CD4-positive, alpha-beta T cell (primary cell): ENCODE measurements around the gene ZMYND11. TPM values are rescaled to one million over a fixed set of nuclear protein-coding genes. Genes with fewer than 3 reads are reported as not detected.

Experiments
- ATAC-seq: fragments of 200-7000 bp; cut with Tn5 transposase; one replicate; pipeline ENCODE4 v1.10.0; 2022; ENCODE audit warnings: mild to moderate bottlenecking; ENCODE audit not compliant: poor library complexity
- CTCF ChIA-PET: fragments of 350-600 bp; sonication (Branson Sonifier 250); formaldehyde crosslinking; loops from one replicate; lab custom pipeline; 2021; ENCODE audit warnings: antibody characterized with exemption, inconsistent platforms; lab: Charles Lee
- POLR2A ChIA-PET: fragments of 350-600 bp; sonication (Branson Sonifier 250); formaldehyde crosslinking; loops from one replicate; lab custom pipeline; 2021; ENCODE audit warnings: antibody characterized with exemption, inconsistent platforms; lab: Charles Lee
- DNase-seq, 14 experiments: peaks; one replicate each; pipeline ENCODE4 v3.0.0-alpha.2; 2013 to 2020; ENCODE audit warnings: mixed read lengths in 2 of 14
- H3K27ac ChIP-seq, 2 donors: one replicate each; pipeline versions ENCODE4 v1.5.1 to v1.7.0; 2013; ENCODE audit warnings: low read length in 2 of 2, low read depth in 1 of 2, mild to moderate bottlenecking in 1 of 2
- H3K27me3 ChIP-seq, 2 experiments: 1 replicate in 1 of 2; 2 replicates in 1 of 2; pipeline versions ENCODE4 v1.6.1 to v1.7.0; 2013; ENCODE audit warnings: low read length in 2 of 2, control low read depth in 1 of 2, mild to moderate bottlenecking in 1 of 2, moderate library complexity in 1 of 2; ENCODE audit not compliant: insufficient read depth in 2 of 2, control insufficient read depth in 1 of 2
- H3K36me3 ChIP-seq: one replicate; pipeline ENCODE4 v1.6.1; 2013; ENCODE audit warnings: low read length, control low read depth; ENCODE audit not compliant: insufficient read depth
- H3K4me1 ChIP-seq: one replicate; pipeline ENCODE4 v1.6.1; 2013; ENCODE audit warnings: low read length, control low read depth; ENCODE audit not compliant: insufficient read depth
- H3K4me3 ChIP-seq: one replicate; pipeline ENCODE4 v1.5.1; 2013; ENCODE audit warnings: mild to moderate bottlenecking, low read length, moderate library complexity
- H3K9me3 ChIP-seq, 2 experiments: 1 replicate in 1 of 2; 2 replicates in 1 of 2; pipeline versions ENCODE4 v1.6.1 to v1.7.0; 2013; ENCODE audit warnings: low read length in 2 of 2, mild to moderate bottlenecking in 2 of 2, control low read depth in 1 of 2, moderate library complexity in 1 of 2; ENCODE audit not compliant: control insufficient read depth in 1 of 2, insufficient read depth in 1 of 2
- H3K27ac Mint-ChIP-seq: one replicate; pipeline ENCODE4 v1.8.0; 2020; ENCODE audit warnings: mixed read lengths
- H3K27me3 Mint-ChIP-seq: one replicate; pipeline ENCODE4 v1.8.0; 2021; ENCODE audit warnings: mixed read lengths
- H3K36me3 Mint-ChIP-seq: one replicate; pipeline ENCODE4 v1.8.0; 2021; ENCODE audit warnings: low read depth, mixed read lengths
- H3K4me1 Mint-ChIP-seq: one replicate; pipeline ENCODE4 v1.8.0; 2021; ENCODE audit warnings: low read depth, mixed read lengths
- H3K4me3 Mint-ChIP-seq: one replicate; pipeline ENCODE4 v1.8.0; 2020; ENCODE audit warnings: mild to moderate bottlenecking, mixed read lengths
- H3K9me3 Mint-ChIP-seq: one replicate; pipeline ENCODE4 v1.8.0; 2020; ENCODE audit warnings: mixed read lengths
- CTCF ChIP-seq: fragments of 200-600 bp; IDR thresholded peaks from one replicate; pipeline ENCODE4 v1.8.0; 2022; ENCODE audit warnings: antibody characterized with exemption, mild to moderate bottlenecking
- intact Hi-C, 2 experiments: fragments of 100-400 bp; cut with DNase I in 1 of 2; cut with micrococcal nuclease in 1 of 2; formaldehyde crosslinking; loops; one replicate each; pipeline versions ENCODE4 v1.15.1 to v1.9.0; 2023 to 2025; cut with DNase I, micrococcal nuclease
- total RNA-seq, 174 experiments: library from RNA in 2 of 174; stranded (reverse) in 2 of 174; gene quantifications; one replicate each; pipeline ENCODE4 v1.2.3 and lab custom pipeline; 2021 to 2026

The ZMYND11 gene
- total RNA-seq, 2 experiments from 2014 or later, result 19.9 to 22.2 TPM

- ChIA-PET CTCF (no interaction called here), POLR2A (no interaction called here)
- Mint-ChIP-seq H3K27me3 (no peaks in the 10 kb centered on the region), H3K4me1 (no peaks in the 10 kb centered on the region), H3K36me3 (peaks cover 13% of the 10 kb centered on the region), H3K27ac (no peak overlapping the region), H3K9me3 (no peaks in the 10 kb centered on the region), H3K4me3 (no peak overlapping the region)
- no peaks in the 10 kb centered on the region for H3K9me3 ChIP-seq
- intact Hi-C loops, result no loop called here
- TF ChIP-seq CTCF, result no peak
- ATAC-seq, result no peak
- no peak overlapping the region for H3K27ac ChIP-seq
- H3K4me3 ChIP-seq, result no peak overlapping the region
- H3K4me1 ChIP-seq, result no peaks in the 10 kb centered on the region
- no peaks in the 10 kb centered on the region for H3K27me3 ChIP-seq
- no peaks in the 10 kb centered on the region for H3K36me3 ChIP-seq
- DNase-seq, result no peak
Measured at GRCh38 chr10:274866-275265, 139.6 kb downstream of the ZMYND11 start.

DNA sequence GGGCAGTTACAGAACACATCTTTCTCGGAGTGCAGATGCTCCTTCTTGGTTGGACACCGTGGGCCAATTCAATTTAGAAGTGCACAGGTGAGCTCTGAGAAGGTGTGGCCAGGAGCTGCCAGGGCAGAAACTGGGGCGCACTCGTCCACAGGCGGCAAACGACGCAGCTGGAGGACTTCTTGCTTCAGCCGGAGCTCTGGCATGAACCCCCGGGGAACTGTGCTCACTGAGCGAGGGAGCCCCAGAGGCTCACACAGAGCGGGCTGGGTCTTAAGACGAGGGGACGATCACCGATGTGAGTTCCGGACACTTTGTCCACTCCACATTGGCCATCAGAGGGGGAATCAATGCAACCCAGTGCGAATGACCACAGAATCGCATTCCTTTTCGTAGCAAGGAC lies 140.4 kb downstream of the ZMYND11 start:
- no peaks in the 10 kb centered on the region for H3K4me1 ChIP-seq
- no peak for ATAC-seq
- H3K27me3 ChIP-seq, result no peaks in the 10 kb centered on the region
- no peaks in the 10 kb centered on the region for H3K36me3 ChIP-seq
- ChIA-PET POLR2A (no interaction called here), CTCF (interaction anchor here (1.0 kb wide), 1 partner anchor 18 kb away, joined by 3 read pairs; no protein-coding TSS in a partner anchor)
- Mint-ChIP-seq H3K27me3 (no peaks in the 10 kb centered on the region), H3K36me3 (peaks cover 17% of the 10 kb centered on the region), H3K4me1 (no peaks in the 10 kb centered on the region), H3K27ac (no peak overlapping the region), H3K4me3 (no peak overlapping the region), H3K9me3 (no peaks in the 10 kb centered on the region)
- no peak for TF ChIP-seq CTCF
- DNase-seq, result no peak
- no peak overlapping the region for H3K27ac ChIP-seq
- no peak overlapping the region for H3K4me3 ChIP-seq
- intact Hi-C loops, result no loop called here
- H3K9me3 ChIP-seq, result no peaks in the 10 kb centered on the region

GRCh38 chr10:277963-278362 lies 142.7 kb downstream of the ZMYND11 start:
- Histone ChIP-seq H3K4me3 (no peak overlapping the region), H3K27ac (no peak overlapping the region), H3K27me3 (no peaks in the 10 kb centered on the region), H3K4me1 (no peaks in the 10 kb centered on the region), H3K36me3 (no peaks in the 10 kb centered on the region), H3K9me3 (no peaks in the 10 kb centered on the region)
- Mint-ChIP-seq H3K36me3 (peaks cover 22% of the 10 kb centered on the region), H3K27me3 (no peaks in the 10 kb centered on the region), H3K4me3 (no peak overlapping the region), H3K27ac (no peak overlapping the region), H3K9me3 (no peaks in the 10 kb centered on the region), H3K4me1 (no peaks in the 10 kb centered on the region)
- ChIA-PET POLR2A (no interaction called here), CTCF (no interaction called here)
- TF ChIP-seq CTCF, result no peak
- no peak for ATAC-seq
- no peak for DNase-seq
- intact Hi-C loops, result no loop called here
